OCI-LY1 (cell line): ENCODE results near the gene HOXC4.

Experiments
- H2AFZ ChIP-seq: fragments of 200-600 bp; sonication (generic), shearing (Covaris generic); 2 replicates; pipeline ENCODE4 v1.6.0; 2014; ENCODE audit warnings: antibody characterized with exemption, mild to moderate bottlenecking, low read length
- H3F3A ChIP-seq: fragments of 200-600 bp; sonication (generic), shearing (Covaris generic); 2 replicates; pipeline ENCODE4 v1.6.0; 2014; ENCODE audit warnings: mild to moderate bottlenecking, antibody characterized with exemption, low read length, moderate library complexity; ENCODE audit not compliant: insufficient read depth
- H3K27ac ChIP-seq: fragments of 200-600 bp; sonication (generic); 2 replicates; pipeline ENCODE4 v1.5.1; 2014; ENCODE audit warnings: low read length, mixed run types, mild to moderate bottlenecking, low read depth; ENCODE audit not compliant: poor library complexity, severe bottlenecking
- H3K27me3 ChIP-seq: fragments of 200-600 bp; sonication (generic); 2 replicates; pipeline ENCODE4 v1.6.0; 2014; ENCODE audit warnings: antibody characterized with exemption, mild to moderate bottlenecking, low read length, moderate library complexity; ENCODE audit not compliant: insufficient read depth
- H3K36me3 ChIP-seq: fragments of 200-600 bp; sonication (generic); 2 replicates; pipeline ENCODE4 v1.6.1; 2014; ENCODE audit warnings: mild to moderate bottlenecking, antibody characterized with exemption, low read length, moderate library complexity, mixed read lengths; ENCODE audit not compliant: insufficient read depth
- H3K4me1 ChIP-seq: fragments of 200-600 bp; sonication (generic); 2 replicates; pipeline ENCODE4 v1.5.1; 2014; ENCODE audit warnings: mild to moderate bottlenecking, low read length, moderate library complexity; ENCODE audit not compliant: insufficient read depth, severe bottlenecking
- H3K4me2 ChIP-seq: fragments of 200-600 bp; sonication (generic), shearing (Covaris generic); 2 replicates; pipeline ENCODE4 v1.6.1; 2014; ENCODE audit warnings: low read length
- H3K4me3 ChIP-seq: fragments of 200-600 bp; sonication (generic); 2 replicates; pipeline ENCODE4 v1.5.1; 2014; ENCODE audit warnings: low read length, low read depth, mild to moderate bottlenecking, mixed read lengths; ENCODE audit not compliant: poor library complexity, severe bottlenecking
- H3K79me2 ChIP-seq: fragments of 200-600 bp; shearing (Covaris generic); 2 replicates; pipeline ENCODE4 v1.6.1; 2016; ENCODE audit warnings: mixed run types, low read length, mixed read lengths; ENCODE audit not compliant: insufficient read depth
- H3K9ac ChIP-seq: fragments of 200-600 bp; sonication (generic), shearing (Covaris generic); 2 replicates; pipeline ENCODE4 v1.6.1; 2014; ENCODE audit warnings: mild to moderate bottlenecking, low read length, mixed read lengths
- H3K9me2 ChIP-seq: fragments of 200-600 bp; sonication (generic), shearing (Covaris generic); 2 replicates; pipeline ENCODE4 v1.6.1; 2014; ENCODE audit warnings: low read depth, mild to moderate bottlenecking, low read length, mixed read lengths
- H3K9me3 ChIP-seq: fragments of 200-600 bp; shearing (Covaris generic); 2 replicates; pipeline ENCODE4 v1.6.1; 2014; ENCODE audit warnings: low read length, mixed read lengths
- H4K20me1 ChIP-seq: fragments of 200-600 bp; sonication (generic), shearing (Covaris generic); 2 replicates; pipeline ENCODE4 v1.6.0; 2016; ENCODE audit warnings: mild to moderate bottlenecking, low read length; ENCODE audit not compliant: insufficient read depth
- EZH2 ChIP-seq: fragments of 200-600 bp; sonication (generic), shearing (Covaris generic); IDR thresholded peaks from 2 replicates; pipeline ENCODE4 v1.8.0; 2017; ENCODE audit warnings: borderline replicate concordance, mixed run types, mild to moderate bottlenecking, antibody characterized with exemption, low read length, moderate library complexity, mixed read lengths
- TF ChIP-seq, protein P1 (sequence below): fragments of 200-600 bp; sonication (generic), shearing (Covaris generic); IDR thresholded peaks from 2 replicates; pipeline ENCODE4 v1.5.1; 2017; ENCODE audit warnings: mild to moderate bottlenecking, antibody characterized with exemption, low read length, moderate library complexity, mixed read lengths

HOXC4 gene

GRCh38 chr12:54012631-54013409 is 40.8 kb upstream of the HOXC4 start:
- no peaks in the 10 kb centered on the region for H3K9me2 ChIP-seq
- H2AFZ ChIP-seq: no peak overlapping the region
- H3F3A ChIP-seq: no peaks in the 10 kb centered on the region
- H3K4me1 ChIP-seq: peaks cover 8% of the 10 kb centered on the region
- no peak overlapping the region for H3K4me3 ChIP-seq
- peaks cover 10% of the 10 kb centered on the region; the same call in 1 of the 2 replicates for H3K27me3 ChIP-seq
- H3K9ac ChIP-seq: no peak overlapping the region
- no peaks in the 10 kb centered on the region for H3K79me2 ChIP-seq
- no peak for TF ChIP-seq EZH2
- TF ChIP-seq, protein P1, sequence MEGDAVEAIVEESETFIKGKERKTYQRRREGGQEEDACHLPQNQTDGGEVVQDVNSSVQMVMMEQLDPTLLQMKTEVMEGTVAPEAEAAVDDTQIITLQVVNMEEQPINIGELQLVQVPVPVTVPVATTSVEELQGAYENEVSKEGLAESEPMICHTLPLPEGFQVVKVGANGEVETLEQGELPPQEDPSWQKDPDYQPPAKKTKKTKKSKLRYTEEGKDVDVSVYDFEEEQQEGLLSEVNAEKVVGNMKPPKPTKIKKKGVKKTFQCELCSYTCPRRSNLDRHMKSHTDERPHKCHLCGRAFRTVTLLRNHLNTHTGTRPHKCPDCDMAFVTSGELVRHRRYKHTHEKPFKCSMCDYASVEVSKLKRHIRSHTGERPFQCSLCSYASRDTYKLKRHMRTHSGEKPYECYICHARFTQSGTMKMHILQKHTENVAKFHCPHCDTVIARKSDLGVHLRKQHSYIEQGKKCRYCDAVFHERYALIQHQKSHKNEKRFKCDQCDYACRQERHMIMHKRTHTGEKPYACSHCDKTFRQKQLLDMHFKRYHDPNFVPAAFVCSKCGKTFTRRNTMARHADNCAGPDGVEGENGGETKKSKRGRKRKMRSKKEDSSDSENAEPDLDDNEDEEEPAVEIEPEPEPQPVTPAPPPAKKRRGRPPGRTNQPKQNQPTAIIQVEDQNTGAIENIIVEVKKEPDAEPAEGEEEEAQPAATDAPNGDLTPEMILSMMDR: 0 out of 2 replicates have a peak, but pooled peaks have one; percentile 27
- no peak overlapping the region for H3K27ac ChIP-seq
- H3K36me3 ChIP-seq: no peaks in the 10 kb centered on the region
- H3K4me2 ChIP-seq: no peak overlapping the region
- no peaks in the 10 kb centered on the region for H3K9me3 ChIP-seq
- H4K20me1 ChIP-seq: no peaks in the 10 kb centered on the region

- H3K9ac ChIP-seq: no peak overlapping the region
- H3K27me3 ChIP-seq: peaks cover 10% of the 10 kb centered on the region; the same call in 1 of the 2 replicates
- no peak overlapping the region for H3K4me2 ChIP-seq
- no peak for TF ChIP-seq EZH2
- TF ChIP-seq, protein P1: no peak
- no peaks in the 10 kb centered on the region for H3K9me3 ChIP-seq
- no peaks in the 10 kb centered on the region for H3K79me2 ChIP-seq
- peaks cover 21% of the 10 kb centered on the region for H3K4me1 ChIP-seq
- no peak overlapping the region for H2AFZ ChIP-seq
- H3F3A ChIP-seq: no peaks in the 10 kb centered on the region
- no peaks in the 10 kb centered on the region for H3K9me2 ChIP-seq
- H4K20me1 ChIP-seq: no peaks in the 10 kb centered on the region
- no peak overlapping the region for H3K27ac ChIP-seq
- H3K4me3 ChIP-seq: no peak overlapping the region
- no peaks in the 10 kb centered on the region for H3K36me3 ChIP-seq
Measured at GRCh38 chr12:54014377-54015017, 39.1 kb upstream of the HOXC4 start.

GRCh38 chr12:54015018-54015931 is 38.4 kb upstream of the HOXC4 start:
- Histone ChIP-seq H3K4me2 (no peak overlapping the region), H3K27ac (no peak overlapping the region), H3K4me3 (no peak overlapping the region), H3F3A (no peaks in the 10 kb centered on the region), H3K79me2 (no peaks in the 10 kb centered on the region), H3K36me3 (no peaks in the 10 kb centered on the region), H2AFZ (no peak overlapping the region), H4K20me1 (no peaks in the 10 kb centered on the region), H3K4me1 (peaks cover 22% of the 10 kb centered on the region), H3K9me3 (no peaks in the 10 kb centered on the region), H3K9me2 (no peaks in the 10 kb centered on the region), H3K27me3 (peaks cover 3% of the 10 kb centered on the region; the same call in 1 of the 2 replicates), H3K9ac (no peak overlapping the region)
- no peak for TF ChIP-seq EZH2
- TF ChIP-seq, protein P1: no peak
